ENCODE results near the gene MAP6. TPM values are rescaled to one million over a fixed set of nuclear protein-coding genes. Genes with fewer than 3 reads are reported as not detected.
A peak's percentile ranks its signal among the peaks of the same experiment; 100 is the strongest.

The MAP6 gene
- total and polyA plus RNA-seq, 2 of the 13 experiments (the other 11 are each of a cell fraction or from before 2014, with no cell fraction given), result 0.04 TPM; not detected in 1

GRCh38 chr11:75706260-75706729, 37.5 kb upstream of the MAP6 start (continued):
- peak; percentile 99 for TF ChIP-seq CTCF (CRISPR knock-in tag; IDR thresholded peaks at IDR 0.05)
- TF ChIP-seq NAIF1 (CRISPR knock-in tag; IDR thresholded peaks at IDR 0.05; ENCODE audit: borderline replicate concordance), result no peak
- TF ChIP-seq CCDC6 (CRISPR knock-in tag; IDR thresholded peaks at IDR 0.05), result 0 out of 2 replicates have a peak, but pooled peaks have one; percentile 37
- TF ChIP-seq ZNF12 (CRISPR knock-in tag; IDR thresholded peaks at IDR 0.05), result peak; percentile 50; the same call in 1 of the 2 replicates
- no peak for TF ChIP-seq ZBTB2 (CRISPR knock-in tag; IDR thresholded peaks at IDR 0.05; ENCODE audit: low read depth)
- TF ChIP-seq PHF21A (CRISPR knock-in tag; IDR thresholded peaks at IDR 0.05), result no peak
- no peak for TF ChIP-seq IKZF4 (CRISPR knock-in tag; IDR thresholded peaks at IDR 0.05; ENCODE audit: borderline replicate concordance, low read depth, not compliant biosample characterization)
- TF ChIP-seq ZFY (CRISPR knock-in tag; IDR thresholded peaks at IDR 0.05), result peak; percentile 30; the same call in 1 of the 2 replicates
- TF ChIP-seq ZBTB3 (CRISPR knock-in tag; IDR thresholded peaks at IDR 0.05; ENCODE audit: borderline replicate concordance, low read depth), result no peak
- no peak for TF ChIP-seq ATF7 (IDR thresholded peaks at IDR 0.05)
- TF ChIP-seq ATF7 (CRISPR knock-in tag; IDR thresholded peaks at IDR 0.05), result no peak
- no peak for TF ChIP-seq ZNF775 (CRISPR knock-in tag; IDR thresholded peaks at IDR 0.05; ENCODE audit: borderline replicate concordance)
- no peak for TF ChIP-seq DBP (CRISPR knock-in tag; IDR thresholded peaks at IDR 0.05; ENCODE audit: not compliant biosample characterization)
- TF ChIP-seq SSRP1 (CRISPR knock-in tag; IDR thresholded peaks at IDR 0.05), result no peak
- no peak for TF ChIP-seq SETDB1 (CRISPR knock-in tag; IDR thresholded peaks at IDR 0.05; ENCODE audit: borderline replicate concordance)
- TF ChIP-seq PAX8 (CRISPR knock-in tag; IDR thresholded peaks at IDR 0.05; ENCODE audit: borderline replicate concordance), result no peak
- TF ChIP-seq ZNF616 (CRISPR knock-in tag; IDR thresholded peaks at IDR 0.05; ENCODE audit: low read depth), result no peak
- no peak for TF ChIP-seq FUBP1 (CRISPR knock-in tag; IDR thresholded peaks at IDR 0.05; ENCODE audit: borderline replicate concordance)
- TF ChIP-seq ZIK1 (CRISPR knock-in tag; IDR thresholded peaks at IDR 0.05; ENCODE audit: borderline replicate concordance, low read depth), result no peak
- TF ChIP-seq ZNF549 (CRISPR knock-in tag; IDR thresholded peaks at IDR 0.05), result no peak
- no peak for TF ChIP-seq ZBTB8A (CRISPR knock-in tag; IDR thresholded peaks at IDR 0.05; ENCODE audit: borderline replicate concordance, low read depth)
